Activated T-helper 1 cell treated with anti-CD3 and anti-CD28 coated beads, Interleukin-2, amount 50 U/mL, for 16 hours (primary cell): Measurements from ENCODE around the gene ZNF778.
"Not testable (repeated sequence)": the region's sequence is repeated elsewhere in the genome, so short reads cannot be mapped to it uniquely, and the experiment has no call there.

ENCODE experiments used
- DNase-seq, 2 donors: peaks; one replicate each; pipeline ENCODE4 v3.0.0-alpha.2; 2020; ENCODE audit warnings: low read depth in 1 of 2, low spot score in 1 of 2

Gene ZNF778

DNA sequence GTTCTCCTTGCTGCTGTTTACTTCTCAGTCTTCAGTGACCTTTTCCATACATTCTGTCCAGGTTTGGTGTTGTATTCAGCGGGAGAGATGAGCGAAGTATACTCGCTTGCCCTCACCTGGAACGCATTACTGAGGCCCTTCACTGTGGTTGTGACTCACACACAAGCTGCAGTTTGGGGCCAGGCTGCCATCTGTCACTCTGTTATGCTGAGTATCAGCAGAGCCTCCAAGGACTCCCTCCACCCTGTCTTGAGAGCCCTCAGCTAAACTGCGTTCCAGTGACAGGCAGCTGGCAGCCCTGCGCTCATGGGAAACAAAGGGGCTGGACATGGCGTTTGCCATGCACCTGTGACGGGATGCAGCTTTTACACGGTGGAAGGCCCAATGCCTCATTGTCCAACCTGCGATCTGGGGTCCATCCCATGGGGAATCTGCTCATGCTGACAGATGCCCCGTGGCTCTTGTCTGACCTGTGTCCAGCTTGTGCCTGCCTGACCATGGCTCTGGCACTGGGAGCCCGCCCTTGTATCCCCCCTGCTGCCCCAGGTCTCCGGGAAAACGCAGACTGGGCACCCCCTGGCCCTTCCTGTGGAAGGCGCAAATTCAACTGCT, 6.5 kb upstream of the ZNF778 start:
- DNase-seq: no peak

DNA sequence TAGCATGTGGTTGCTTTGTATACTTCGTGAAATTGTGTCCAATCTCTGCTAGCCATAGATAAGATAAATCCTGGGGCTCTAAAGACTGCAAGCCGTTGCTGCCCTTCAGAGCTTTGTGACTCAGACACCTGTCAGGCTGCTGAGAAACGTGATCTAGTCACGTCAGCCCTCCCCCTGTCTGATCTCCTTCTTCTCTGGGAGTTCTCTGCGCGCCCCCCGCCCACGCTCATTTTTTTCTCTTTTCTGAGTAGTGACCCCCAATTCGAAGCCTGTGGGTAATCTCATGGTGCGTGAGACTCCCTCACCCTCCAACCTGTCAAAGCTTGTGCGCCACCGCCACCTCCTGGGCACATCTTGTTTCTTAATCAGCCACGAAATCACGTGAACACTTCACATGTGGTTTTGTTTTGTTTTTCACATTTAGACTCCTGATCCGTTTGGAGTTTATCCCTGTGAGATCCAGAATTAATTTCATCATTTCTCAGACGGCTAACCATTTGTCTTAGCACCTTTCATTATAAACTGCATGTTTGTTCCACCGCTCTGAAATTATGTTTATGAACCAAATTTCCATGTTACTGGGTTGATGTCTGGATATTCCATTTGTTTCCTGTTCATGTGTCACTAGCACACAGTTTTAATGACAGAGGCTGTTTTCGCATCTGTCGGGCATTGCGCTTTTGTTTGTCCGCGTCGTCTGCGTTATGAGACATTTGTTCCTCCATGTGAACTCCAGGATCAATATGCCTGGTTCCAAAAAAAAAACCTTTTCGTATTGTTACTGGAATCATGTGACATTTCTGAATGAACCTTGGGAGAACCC, 977 bp upstream of the ZNF778 start:
- DNase-seq: peak; percentile 66 to 69

DNA sequence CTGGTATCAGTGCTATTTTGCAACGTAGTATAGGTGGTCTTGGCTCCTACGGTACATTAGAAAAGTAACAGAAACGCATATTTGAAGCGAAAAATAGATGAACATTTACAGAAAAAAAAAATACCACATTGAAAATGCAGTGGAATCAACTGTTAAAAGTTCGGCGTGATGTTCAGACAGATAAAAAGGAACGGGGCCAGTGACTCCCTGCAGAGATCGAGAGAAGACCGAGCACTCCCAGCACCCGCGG, 440 bp upstream of the ZNF778 start:
- DNase-seq: no peak

DNA sequence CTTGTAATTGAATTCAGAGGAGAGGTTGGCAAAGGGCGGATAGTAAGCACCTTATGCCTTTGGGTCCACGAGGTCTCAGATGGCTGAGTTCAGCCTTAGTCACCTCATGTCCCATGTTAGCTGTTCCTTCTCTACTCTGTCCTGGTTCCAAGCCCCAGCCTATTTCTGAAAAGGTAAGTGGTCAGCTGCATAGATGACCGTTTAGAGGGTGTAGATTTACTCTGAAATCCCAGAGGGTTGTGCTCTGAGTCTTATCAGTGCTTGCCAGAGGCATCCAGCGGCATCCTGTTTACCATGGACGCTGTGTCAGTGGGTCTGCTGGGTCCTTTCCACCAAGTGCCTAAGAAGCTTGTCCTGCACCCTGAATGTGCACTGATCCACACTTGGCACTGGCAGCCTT, 1.9 kb downstream of the ZNF778 start:
- no peak for DNase-seq

DNA sequence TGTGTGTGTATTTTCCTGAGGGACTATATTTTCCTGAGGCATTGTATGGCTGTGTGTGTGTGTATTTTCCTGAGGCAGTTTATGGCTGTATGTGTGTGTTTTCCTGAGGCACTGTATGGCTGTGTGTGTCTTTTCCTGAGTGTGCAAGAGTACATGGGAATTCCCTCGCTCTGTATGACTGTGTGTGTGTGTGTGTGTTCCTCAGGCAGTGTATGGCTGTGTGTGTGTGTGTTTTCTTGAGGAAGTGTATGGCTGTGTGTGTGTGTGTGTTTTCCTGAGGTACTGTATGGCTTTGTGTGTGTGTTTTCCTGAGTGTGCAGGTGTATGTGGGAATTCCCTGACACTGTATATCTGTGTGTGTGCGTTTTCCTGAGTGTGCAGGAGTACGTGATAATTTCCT, 4.1 kb downstream of the ZNF778 start:
- DNase-seq: no peak

DNA sequence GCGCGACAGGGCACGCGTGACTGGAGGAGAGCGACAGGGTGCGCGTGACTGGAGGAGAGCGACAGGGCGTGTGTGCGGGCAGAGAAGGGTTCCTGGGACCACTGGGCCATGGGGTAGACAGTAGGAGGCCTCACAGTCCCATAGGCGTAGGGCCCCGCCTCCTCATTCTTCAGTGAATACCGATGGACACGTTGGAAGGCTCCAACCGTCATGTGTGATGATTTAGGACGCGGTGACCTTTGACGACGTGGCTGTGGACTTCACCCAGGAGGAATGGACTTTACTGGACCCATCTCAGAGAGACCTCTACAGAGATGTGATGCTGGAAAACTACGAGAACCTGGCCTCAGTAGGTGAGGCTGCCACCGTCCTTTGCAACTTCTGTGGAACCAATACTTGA, 5.4 kb downstream of the ZNF778 start:
- DNase-seq: no peak

DNA sequence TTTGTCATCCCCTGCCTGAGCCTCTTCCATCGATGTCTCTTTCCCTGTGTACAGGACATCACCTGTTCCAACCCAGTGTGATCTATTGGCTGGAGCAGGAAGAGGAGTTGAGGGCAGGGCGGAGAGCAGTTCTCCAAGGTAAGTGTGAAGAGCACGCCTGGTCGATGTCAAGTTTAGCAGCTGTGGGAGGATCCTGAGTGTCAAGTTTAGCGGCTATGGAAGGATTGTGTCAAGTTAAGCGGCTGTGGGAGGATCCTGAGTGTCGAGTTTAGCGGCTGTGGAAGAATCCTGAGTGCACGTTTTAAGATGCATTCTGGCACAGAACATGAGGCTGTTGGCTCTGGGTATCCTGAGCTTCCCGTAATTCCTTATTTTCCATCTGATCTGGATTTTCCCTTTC, 7.2 kb downstream of the ZNF778 start:
- no peak for DNase-seq

DNA sequence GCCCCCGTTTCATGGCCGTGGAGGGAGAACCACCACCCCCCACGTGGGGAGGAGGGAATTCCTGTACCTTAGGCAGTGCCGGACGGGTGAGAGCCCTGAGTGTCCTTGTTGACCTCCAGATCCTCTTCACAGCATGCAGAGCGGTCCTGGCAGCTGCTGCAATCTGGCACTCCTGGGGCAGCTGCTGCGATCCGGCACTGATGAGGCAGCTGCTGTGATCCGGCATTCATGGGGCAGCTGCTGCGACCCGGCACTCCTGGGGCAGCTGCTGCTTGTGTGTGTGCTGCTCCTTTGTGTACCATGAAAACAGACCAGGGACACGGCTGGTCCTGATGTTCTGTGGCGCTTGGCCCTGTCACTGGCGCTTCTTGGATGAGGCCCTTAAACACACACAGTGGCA, 12.8 kb downstream of the ZNF778 start:
- no peak for DNase-seq

DNA sequence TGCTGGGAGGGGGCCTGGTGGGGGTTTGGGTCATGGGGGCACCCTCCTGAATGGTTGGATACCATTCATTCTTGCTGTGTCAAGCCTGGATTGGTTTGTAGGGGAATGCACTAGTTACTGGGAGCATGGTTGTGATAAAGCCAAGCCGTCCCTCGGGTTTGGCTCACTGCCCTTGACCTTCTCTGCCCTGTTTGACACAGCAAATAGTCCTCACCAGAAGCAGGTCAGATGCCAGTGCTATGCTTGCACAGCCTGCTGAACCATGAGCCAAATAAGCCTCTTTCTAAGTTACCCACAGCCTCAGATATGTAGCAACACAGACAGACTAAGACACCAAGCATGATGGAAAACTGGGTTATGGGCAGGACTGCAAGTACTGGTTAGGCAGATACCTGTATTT, 14.6 kb downstream of the ZNF778 start:
- no peak for DNase-seq

DNA sequence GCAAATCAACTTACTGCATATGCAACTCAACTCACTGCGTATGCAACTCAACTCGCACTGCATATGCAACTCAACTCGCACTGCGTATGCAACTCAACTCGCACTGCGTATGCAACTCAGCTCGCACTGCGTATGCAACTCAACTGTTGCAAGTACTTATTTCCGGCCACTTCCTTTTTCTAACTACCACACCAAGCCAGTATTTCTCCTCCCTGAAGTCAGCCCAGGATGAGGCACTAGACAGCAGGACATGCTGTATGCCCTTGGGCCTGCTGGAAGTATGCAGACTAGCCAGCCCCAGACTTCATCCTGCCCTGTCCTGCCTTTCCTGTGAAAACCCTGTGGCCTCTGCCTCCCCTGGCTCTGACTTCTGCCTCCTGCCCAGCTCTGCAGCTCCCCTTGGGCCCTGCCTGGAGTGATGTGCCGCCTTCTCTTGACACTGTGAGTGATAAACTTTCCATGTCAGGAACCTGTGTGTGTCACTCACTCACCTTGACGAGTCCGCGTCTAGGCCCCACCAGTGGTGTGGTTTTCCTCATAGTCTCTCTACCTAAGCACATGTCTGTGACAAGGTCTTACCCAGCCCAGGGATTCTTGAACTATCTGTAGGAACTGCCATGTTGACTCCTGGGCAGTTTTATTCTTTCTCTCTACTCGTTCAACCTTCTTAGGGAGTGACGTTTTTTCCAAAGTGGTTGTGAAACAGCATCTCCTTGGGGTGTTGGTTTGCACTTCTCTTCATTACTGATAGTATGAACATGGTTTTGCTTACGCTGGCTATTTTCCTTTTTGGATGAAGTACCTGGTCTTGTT, 16.4 kb downstream of the ZNF778 start:
- DNase-seq: no peak

DNA sequence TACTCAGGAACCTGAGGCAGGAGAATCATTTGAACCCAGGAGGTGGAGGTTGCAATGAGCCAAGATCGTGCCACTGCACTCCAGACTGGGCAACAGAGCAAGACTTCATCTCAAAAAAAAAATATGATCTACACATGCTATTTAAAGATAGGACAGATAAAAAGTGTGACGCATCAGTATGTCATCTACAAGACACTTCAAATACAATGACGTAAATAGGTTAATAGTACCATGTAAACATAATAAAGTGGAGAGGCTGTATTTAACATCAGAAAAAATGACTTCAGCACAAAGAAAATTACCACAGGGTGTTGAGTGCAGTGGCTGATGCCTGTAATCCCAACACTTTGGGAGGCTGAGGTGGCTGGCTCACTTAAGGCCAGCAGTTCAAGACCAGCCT, 20.2 kb downstream of the ZNF778 start:
- no peak for DNase-seq

DNA sequence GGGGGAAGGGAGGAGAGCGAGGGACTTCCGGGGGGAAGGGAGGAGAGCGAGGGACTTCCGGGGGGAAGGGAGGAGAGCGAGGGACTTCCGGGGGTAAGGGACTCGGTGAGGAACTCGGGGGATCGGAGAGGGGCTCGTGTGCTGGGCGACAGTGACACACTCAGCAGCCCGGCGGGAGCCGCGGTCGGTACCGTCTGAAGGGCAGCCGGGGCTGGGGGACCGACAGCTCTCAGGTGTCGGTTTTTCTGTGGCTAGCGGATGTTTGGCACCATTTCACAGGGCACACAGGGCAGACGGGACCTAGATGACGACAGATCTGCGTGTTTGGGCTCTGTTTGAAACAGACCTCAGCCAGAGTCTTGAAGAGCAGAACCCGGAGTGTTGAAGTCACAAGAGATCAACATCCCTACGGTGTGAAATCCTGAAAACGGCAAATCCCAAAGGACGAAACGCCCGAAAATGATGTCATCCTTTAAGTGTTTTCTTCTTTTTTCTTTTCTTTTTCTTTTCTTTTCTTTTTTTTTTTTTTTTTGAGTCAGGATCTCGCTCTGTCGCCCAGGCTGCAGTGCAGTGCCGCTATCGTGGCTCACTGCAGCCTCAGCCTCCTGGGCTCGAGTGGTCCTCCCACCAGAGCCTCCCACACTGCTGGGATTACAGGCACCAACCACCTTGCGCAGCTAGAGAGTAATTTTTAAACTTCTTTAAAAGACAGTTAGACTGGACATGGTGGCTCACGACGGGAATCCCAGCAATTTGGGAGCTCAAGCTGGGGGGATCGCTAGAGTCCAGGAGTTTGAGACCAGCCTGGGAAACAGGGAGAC, 23.9 kb downstream of the ZNF778 start:
- DNase-seq: peak; percentile 59 to 72

DNA sequence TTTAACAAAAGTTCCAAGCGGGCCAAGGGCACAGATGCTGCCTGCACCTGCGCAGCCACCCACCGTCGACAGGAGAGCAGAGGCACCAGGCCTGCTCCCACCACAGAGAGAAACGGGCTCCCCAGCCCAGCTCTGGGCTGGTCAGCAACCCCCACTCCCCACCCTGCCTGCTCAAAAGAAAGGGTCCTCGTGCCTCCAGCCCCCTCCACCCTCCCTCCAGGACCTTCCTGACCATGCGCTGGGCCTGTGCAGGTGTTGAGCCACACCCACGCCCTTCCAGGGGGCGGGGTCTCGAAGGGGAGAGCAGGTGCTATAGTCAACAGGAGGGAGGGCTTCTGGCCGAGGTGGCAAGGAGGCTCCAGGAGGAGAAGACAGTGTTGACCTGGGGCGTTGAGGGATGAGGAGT, 25.3 kb downstream of the ZNF778 start:
- DNase-seq: no peak

DNA sequence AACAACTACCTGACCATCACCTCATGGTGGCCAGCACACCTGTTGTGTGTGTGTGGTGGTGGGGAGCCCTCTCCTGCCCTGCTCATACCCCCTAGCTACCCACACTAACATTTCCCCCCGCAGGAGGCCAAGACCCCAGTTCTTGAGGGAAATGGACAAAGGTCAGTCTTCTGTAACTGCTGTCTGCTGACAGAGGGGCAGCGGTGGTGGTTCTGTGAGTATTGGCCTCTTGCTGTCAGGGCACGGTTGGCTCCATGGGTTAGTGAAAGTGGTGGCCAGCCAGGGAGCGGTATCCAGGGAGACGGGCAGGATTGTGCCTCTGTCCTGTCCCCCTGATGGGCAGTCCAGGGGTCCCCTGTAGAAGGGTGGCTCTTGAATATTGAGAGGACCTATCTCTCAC, 26.2 kb downstream of the ZNF778 start:
- DNase-seq: no peak

DNA sequence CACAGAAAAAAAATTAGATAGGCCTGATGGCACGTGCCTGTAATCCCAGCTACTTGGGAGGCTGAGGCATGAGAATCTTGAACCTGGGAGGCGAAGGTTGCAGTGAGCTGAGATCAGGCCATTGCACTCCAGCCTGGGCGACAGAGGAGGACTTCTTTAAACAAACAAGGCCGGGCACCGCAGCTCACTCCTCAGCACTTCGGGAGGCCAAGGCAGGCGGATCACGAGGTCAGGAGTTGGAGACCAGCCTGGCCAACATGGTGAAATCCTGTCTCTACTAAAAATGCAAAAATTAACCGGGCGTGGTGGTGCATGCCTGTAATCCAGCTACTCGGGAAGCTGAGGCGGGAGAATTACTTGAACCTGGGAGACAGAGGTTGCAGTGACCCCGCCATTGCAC, 26.8 kb downstream of the ZNF778 start:
- not testable (repeated sequence) for DNase-seq

DNA sequence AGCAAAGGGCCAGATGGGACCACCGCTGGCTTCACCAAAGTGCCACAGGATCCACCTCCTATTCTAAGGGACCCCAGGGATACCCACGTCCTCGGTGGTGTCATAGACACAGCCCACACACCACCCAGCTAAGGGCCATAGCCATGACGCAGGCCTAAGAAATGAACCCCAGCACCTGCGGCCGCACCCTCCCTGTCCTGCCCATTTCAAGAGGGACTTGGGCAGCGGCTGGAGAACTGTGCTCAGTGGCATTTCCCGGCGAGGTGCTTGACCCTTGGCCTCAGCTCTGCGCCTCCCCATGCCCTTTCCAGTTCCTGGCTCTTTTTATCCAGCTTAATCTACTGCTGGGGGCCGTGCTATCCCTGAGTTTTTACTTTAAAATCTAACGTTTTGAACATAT, 27.3 kb downstream of the ZNF778 start:
- DNase-seq: no peak

DNA sequence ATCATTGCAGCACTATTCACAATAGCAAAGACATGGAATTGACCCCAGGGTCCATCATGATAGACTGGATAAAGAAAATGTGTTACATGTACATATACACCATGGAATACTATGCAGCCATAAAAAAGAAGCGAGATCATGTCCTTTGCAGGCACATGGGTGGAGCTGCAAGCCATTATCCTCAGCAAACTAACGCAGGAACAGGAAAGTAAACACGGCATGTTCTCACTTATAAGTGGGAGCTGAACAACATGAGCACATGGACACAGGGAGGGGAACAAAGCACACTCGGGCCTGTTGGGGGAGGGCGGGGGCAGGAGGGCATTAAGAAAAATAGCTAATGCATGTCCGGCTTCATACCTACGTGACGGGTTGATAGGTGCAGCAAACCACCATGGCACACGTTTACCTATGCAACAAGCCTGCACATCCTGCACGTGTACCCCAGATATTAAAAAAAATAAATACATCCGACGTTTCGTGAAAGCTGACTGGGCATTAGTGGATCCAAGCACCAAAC, 28.9 kb downstream of the ZNF778 start:
- no peak for DNase-seq

DNA sequence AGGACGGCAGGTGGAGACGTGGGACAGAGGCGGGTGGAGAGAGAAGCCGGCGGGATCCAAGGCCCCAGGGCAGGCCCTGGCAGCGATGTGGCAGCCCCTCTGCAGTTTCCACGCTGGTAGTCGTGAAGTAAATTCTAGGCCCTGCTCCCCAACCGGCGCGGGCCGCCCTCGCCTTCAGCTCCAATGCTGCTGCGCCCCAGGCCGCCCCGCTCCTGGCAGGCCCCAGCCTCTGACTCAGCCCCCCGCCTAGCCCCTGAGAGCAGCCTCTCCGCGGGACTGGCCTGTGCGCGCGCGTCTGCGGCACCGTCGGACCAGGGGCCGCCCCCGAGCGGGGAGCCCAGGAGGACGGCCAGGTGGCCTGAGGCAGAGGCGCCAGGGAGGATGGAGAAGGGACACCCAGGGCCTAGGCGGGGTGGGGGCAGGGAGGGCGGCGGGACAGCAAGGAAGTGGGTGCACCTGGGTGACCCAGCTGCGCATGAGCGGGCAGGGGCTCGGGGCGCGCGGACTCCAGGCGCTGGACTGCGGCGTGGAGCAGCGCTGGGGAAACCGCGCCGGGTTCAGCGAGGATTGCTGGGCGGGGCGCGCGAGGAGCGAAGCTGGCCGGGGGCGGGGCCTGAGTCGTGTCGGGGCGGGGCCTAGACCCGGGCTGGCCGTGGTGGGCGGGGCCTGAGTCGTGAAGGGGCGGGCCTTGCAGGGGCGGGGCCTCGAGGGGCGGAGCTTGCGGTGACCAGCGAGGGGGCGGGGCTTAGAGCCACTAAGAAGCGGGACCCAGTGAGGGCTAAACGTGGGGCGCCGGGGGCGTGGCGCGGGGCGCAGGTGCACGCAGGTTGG, 29.6 kb downstream of the ZNF778 start:
- DNase-seq: peak; percentile 96 to 97

DNA sequence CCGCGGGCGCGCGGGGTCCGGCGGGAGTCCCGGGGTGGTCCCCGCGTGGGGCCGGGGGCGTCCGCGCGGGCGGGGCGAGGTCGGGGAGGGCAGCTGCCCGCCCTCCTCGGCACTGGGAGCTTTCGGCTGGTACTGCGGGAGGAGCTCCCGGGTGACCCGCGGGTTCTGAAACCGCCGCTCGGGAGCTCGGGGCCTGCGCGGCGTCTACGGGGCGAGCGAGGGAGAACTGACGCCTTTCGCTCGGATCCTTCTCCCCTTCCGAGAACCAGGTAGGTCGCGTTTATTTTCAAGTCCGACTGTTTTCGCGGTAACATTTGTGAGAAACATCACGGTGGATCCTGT, 30.2 kb downstream of the ZNF778 start:
- DNase-seq: not testable (repeated sequence)

DNA sequence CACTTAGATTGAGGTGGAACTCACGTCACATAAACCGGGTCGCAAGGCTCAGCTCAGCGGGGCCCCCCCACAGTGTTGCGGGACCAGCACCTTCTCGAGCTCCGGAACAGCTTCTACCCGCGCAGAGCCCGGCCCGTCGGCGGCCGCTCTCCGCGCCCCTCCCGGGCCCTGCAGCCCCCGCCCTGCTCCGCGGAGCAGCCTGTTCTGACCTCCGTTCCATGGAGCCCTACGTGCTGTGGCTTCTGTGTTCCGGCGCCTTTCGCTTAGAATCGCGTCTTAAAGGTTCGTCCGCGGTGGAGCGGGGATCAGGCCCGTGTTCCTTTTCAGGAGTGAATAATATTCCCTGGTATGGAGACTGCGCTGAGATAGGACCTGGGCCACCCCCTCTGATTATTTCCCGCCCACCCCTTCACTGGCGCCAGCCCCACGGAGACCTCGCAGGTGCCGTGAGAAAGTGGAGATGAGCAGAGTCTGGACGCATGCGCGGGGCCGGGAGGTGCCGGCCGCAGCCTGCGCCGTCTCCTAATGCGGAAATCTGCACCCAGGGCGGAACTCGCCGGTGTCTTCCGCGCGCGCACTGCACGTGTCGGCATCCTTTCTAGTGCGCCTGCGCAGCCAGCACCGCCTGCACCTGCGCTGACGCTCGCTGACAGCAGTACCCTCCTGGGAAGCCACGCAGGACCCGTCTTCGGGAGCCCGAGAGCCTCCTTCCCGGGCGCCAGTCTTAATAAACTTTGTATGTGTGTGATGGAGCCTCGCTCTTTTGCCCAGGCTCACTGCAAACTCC, 30.9 kb downstream of the ZNF778 start:
- no peak for DNase-seq
